K562 (cell line): Measurements from ENCODE around the gene CYB5R3. TPM values are rescaled to one million over a fixed set of nuclear protein-coding genes. Genes with fewer than 3 reads are reported as not detected.

Source experiments
- BRD4 ChIP-seq: fragments of 200-600 bp; sonication (generic); IDR thresholded peaks from 2 replicates; pipeline ENCODE4 v1.6.1; 2017; ENCODE audit warnings: inconsistent platforms
- EGR1 ChIP-seq: fragments of 450-650 bp; conservative IDR thresholded peaks from 2 replicates; pipeline ENCODE4 v1.6.1; 2017; ENCODE audit warnings: mild to moderate bottlenecking
- FOXA1 ChIP-seq: fragments of 450-650 bp; IDR thresholded peaks from 2 replicates; pipeline ENCODE4 v1.6.1; 2016; ENCODE audit warnings: mild to moderate bottlenecking, borderline replicate concordance
- GABPB2 ChIP-seq: fragments of 250-450 bp; sonication (Bioruptor Pico); conservative IDR thresholded peaks from 2 replicates; pipeline ENCODE4 v1.5.1; 2021; ENCODE audit warnings: mild to moderate bottlenecking
- HMGN3 ChIP-seq: IDR thresholded peaks from 2 replicates; pipeline ENCODE4 v1.6.1; 2011; ENCODE audit warnings: borderline replicate concordance, low read depth, mild to moderate bottlenecking, mixed read lengths, low read length; ENCODE audit not compliant: insufficient read length; ENCODE audit errors: extremely low read depth
- KDM2B ChIP-seq: fragments of 250-450 bp; sonication (Bioruptor Pico); IDR thresholded peaks from 2 replicates; pipeline ENCODE4 v1.8.0; 2021; ENCODE audit warnings: mild to moderate bottlenecking, moderate library complexity
- LEF1 ChIP-seq: fragments of 450-650 bp; IDR thresholded peaks from 2 replicates; pipeline ENCODE4 v1.6.1; 2016; ENCODE audit warnings: mild to moderate bottlenecking
- NKRF ChIP-seq: fragments of 450-650 bp; IDR thresholded peaks from 2 replicates; pipeline ENCODE4 v1.6.1; 2016; ENCODE audit warnings: borderline replicate concordance
- PHB ChIP-seq: fragments of 250-450 bp; sonication (Bioruptor Pico); IDR thresholded peaks from 2 replicates; pipeline ENCODE4 v1.5.0; 2021
- PHF20 ChIP-seq: fragments of 450-650 bp; IDR thresholded peaks from 2 replicates; pipeline ENCODE4 v1.6.1; 2018; ENCODE audit not compliant: partially characterized antibody
- PHF21A ChIP-seq: fragments of 450-650 bp; IDR thresholded peaks from 2 replicates; pipeline ENCODE4 v1.6.1; 2017; ENCODE audit warnings: low read depth, borderline replicate concordance
- SMC3 ChIP-seq: conservative IDR thresholded peaks from 2 replicates; pipeline ENCODE4 v1.6.1; 2011; ENCODE audit warnings: low read depth, low read length, improper control_type of control experiment; ENCODE audit not compliant: insufficient read depth
- STAT5A ChIP-seq: IDR thresholded peaks from 2 replicates; pipeline ENCODE4 v1.6.1; 2012; ENCODE audit warnings: low read length, inconsistent platforms, borderline replicate concordance
- ZNF143 ChIP-seq: sonication (generic); formaldehyde crosslinking; IDR thresholded peaks from 2 replicates; pipeline ENCODE4 v1.9.0; 2022; ENCODE audit warnings: mild to moderate bottlenecking, missing genetic modification reagents
- ZNF146 ChIP-seq: IDR thresholded peaks from one replicate; pipeline ENCODE4 v1.6.1; 2018; ENCODE audit warnings: missing compliant biosample characterization; ENCODE audit not compliant: unreplicated experiment
- polyA plus RNA-seq, 8 experiments: library from polyadenylated mRNA; depleted of rRNA in 4 of 8; stranded (reverse) in 5 of 8; unstranded in 3 of 8; fragments of >200 nt; fragmentation: Nextera tagmentation in 2 of 8; fragmentation: Illumina TruSeq in 1 of 8; extraction: Ambion mirVana in 2 of 8; extraction: Trizol in 1 of 8; gene quantifications; 2 replicates each; pipeline versions ENCODE4 v1.2.1 to v1.2.3, GENCODE V29; 2011 to 2014; ENCODE audit warnings: inconsistent platforms in 1 of 8, missing spikeins in 1 of 8
- total RNA-seq, 7 experiments: library from RNA; depleted of rRNA in 6 of 7; stranded (reverse); fragments of >200 nt in 6 of 7; fragmentation: Illumina TruSeq in 2 of 7; extraction: Trizol in 2 of 7; gene quantifications; 2 replicates each; pipeline versions ENCODE4 v1.2.1 to v1.2.3, GENCODE V29; 2011 to 2021; ENCODE audit warnings: low replicate concordance in 1 of 7
- TF ChIP-seq, protein P1 (sequence below): fragments of 250-450 bp; sonication (Bioruptor Pico); IDR thresholded peaks from 2 replicates; pipeline ENCODE4 v1.8.0; 2022; ENCODE audit warnings: moderate library complexity, mild to moderate bottlenecking, inconsistent platforms
- TF ChIP-seq, protein P2 (sequence below): fragments of 450-650 bp; conservative IDR thresholded peaks from 2 replicates; pipeline ENCODE4 v1.6.1; 2016; ENCODE audit warnings: missing genetic modification characterization, low read depth, mild to moderate bottlenecking, missing compliant biosample characterization, moderate library complexity
- TF ChIP-seq, protein P3 (sequence below): fragments of 450-650 bp; IDR thresholded peaks from 2 replicates; pipeline ENCODE4 v1.6.1; 2018; ENCODE audit not compliant: partially characterized antibody
- TF ChIP-seq, protein P4 (sequence below): fragments of 250-450 bp; sonication (Bioruptor Pico); IDR thresholded peaks from 2 replicates; pipeline ENCODE4 v1.5.0; 2021

The CYB5R3 gene
- total and polyA plus RNA-seq, 9 of the 15 experiments (the other 6 are each of a cell fraction or from before 2014, with no cell fraction given) = 1.4 to 66.8 (median 23.4) TPM

DNA sequence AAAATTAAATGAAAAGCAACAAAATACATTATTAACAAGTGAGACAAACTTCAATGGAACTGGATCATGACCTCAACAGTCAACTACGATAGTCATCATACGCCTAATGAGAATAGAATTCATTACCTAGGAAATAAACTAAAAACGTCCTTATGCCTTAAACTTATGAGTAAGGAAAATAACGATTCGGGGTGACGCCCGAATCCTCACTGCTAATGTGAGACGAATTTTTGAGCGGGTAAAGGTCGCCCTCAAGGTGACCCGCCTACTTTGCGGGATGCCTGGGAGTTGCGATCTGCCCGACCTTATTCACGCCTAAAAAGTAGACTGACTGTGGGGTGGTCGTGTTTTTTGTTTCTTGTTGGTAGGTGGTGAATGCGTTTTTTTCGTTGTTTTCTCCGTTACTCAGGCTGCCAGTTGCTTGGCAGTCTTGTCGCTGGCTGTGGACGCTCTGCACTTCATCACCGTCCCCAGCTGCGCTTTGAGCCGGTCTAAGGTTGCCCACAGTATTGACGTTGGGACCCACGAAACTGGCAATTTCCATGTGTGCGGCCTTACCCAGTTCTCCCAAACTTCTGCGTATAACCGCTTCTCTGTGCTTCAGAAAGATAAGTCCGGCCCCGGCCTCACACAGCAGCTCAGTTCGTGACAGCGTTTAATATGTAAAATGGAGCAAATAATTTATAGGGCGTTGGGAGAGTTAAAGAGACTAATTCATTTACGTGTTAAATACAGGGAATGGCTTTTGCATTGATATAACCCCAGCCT is 33.9 kb downstream of the CYB5R3 start (continued):
- TF ChIP-seq PHF20 (peak; percentile 49), FOXA1 (no peak), NKRF (peak; percentile 76), PHF21A (peak; percentile 92), KDM2B (no peak), GABPB2 (CRISPR knock-in tag) (peak; percentile 93), SMC3 (no peak), HMGN3 (no peak), ZNF143 (CRISPR knock-in tag) (peak; percentile 78; the same call in 1 of the 2 replicates), ZNF146 (CRISPR knock-in tag) (peak; percentile 8), STAT5A (peak; percentile 79), PHB (CRISPR knock-in tag) (peak; percentile 99), EGR1 (peak; percentile 34), BRD4 (no peak), LEF1 (peak; percentile 40; the same call in 1 of the 2 replicates)
- TF ChIP-seq, protein P1, sequence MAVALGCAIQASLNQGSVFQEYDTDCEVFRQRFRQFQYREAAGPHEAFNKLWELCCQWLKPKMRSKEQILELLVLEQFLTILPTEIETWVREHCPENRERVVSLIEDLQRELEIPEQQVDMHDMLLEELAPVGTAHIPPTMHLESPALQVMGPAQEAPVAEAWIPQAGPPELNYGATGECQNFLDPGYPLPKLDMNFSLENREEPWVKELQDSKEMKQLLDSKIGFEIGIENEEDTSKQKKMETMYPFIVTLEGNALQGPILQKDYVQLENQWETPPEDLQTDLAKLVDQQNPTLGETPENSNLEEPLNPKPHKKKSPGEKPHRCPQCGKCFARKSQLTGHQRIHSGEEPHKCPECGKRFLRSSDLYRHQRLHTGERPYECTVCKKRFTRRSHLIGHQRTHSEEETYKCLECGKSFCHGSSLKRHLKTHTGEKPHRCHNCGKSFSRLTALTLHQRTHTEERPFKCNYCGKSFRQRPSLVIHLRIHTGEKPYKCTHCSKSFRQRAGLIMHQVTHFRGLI (CRISPR knock-in tag) = no peak
- TF ChIP-seq, protein P2, sequence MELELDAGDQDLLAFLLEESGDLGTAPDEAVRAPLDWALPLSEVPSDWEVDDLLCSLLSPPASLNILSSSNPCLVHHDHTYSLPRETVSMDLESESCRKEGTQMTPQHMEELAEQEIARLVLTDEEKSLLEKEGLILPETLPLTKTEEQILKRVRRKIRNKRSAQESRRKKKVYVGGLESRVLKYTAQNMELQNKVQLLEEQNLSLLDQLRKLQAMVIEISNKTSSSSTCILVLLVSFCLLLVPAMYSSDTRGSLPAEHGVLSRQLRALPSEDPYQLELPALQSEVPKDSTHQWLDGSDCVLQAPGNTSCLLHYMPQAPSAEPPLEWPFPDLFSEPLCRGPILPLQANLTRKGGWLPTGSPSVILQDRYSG (tag) = no peak
- TF ChIP-seq, protein P3, sequence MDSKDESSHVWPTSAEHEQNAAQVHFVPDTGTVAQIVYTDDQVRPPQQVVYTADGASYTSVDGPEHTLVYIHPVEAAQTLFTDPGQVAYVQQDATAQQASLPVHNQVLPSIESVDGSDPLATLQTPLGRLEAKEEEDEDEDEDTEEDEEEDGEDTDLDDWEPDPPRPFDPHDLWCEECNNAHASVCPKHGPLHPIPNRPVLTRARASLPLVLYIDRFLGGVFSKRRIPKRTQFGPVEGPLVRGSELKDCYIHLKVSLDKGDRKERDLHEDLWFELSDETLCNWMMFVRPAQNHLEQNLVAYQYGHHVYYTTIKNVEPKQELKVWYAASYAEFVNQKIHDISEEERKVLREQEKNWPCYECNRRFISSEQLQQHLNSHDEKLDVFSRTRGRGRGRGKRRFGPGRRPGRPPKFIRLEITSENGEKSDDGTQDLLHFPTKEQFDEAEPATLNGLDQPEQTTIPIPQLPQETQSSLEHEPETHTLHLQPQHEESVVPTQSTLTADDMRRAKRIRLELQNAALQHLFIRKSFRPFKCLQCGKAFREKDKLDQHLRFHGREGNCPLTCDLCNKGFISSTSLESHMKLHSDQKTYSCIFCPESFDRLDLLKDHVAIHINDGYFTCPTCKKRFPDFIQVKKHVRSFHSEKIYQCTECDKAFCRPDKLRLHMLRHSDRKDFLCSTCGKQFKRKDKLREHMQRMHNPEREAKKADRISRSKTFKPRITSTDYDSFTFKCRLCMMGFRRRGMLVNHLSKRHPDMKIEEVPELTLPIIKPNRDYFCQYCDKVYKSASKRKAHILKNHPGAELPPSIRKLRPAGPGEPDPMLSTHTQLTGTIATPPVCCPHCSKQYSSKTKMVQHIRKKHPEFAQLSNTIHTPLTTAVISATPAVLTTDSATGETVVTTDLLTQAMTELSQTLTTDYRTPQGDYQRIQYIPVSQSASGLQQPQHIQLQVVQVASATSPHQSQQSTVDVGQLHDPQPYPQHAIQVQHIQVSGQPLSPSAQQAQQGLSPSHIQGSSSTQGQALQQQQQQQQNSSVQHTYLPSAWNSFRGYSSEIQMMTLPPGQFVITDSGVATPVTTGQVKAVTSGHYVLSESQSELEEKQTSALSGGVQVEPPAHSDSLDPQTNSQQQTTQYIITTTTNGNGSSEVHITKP = peak; percentile 54
- TF ChIP-seq, protein P4, sequence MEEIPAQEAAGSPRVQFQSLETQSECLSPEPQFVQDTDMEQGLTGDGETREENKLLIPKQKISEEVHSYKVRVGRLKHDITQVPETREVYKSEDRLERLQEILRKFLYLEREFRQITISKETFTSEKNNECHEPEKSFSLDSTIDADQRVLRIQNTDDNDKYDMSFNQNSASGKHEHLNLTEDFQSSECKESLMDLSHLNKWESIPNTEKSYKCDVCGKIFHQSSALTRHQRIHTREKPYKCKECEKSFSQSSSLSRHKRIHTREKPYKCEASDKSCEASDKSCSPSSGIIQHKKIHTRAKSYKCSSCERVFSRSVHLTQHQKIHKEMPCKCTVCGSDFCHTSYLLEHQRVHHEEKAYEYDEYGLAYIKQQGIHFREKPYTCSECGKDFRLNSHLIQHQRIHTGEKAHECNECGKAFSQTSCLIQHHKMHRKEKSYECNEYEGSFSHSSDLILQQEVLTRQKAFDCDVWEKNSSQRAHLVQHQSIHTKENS = peak; percentile 82; the same call in 1 of the 2 replicates
